ENCODE results near the gene RAP1GAP2.
"Not testable (repeated sequence)": the region's sequence is repeated elsewhere in the genome, so short reads cannot be mapped to it uniquely, and the experiment has no call there.

Gene RAP1GAP2

GRCh38 chr17:2888326-2888725 lies 92.1 kb downstream of the RAP1GAP2 start (continued):
- TF ChIP-seq HIC1 (tag by site-specific recombination; IDR thresholded peaks at IDR 0.05) (no peak), ZNF433 (tag by site-specific recombination; IDR thresholded peaks at IDR 0.05; ENCODE audit: low read depth) (no peak), ZNF157 (tag by site-specific recombination; IDR thresholded peaks at IDR 0.05) (no peak), ZNF341 (tag by site-specific recombination; IDR thresholded peaks at IDR 0.05; ENCODE audit: low read depth) (no peak), ZNF513 (tag by site-specific recombination; IDR thresholded peaks at IDR 0.05) (no peak)

- POLR2A ChIA-PET: interaction anchor here (0.7 kb wide), 1 partner anchor 12 kb away, joined by 5 read pairs; no protein-coding TSS in a partner anchor
- no peak overlapping the region for H3K27ac ChIP-seq (ENCODE audit: extremely low read depth, low read depth, low read length)
- H3K9me3 ChIP-seq (ENCODE audit: control insufficient read depth, insufficient read depth, low read depth, low read length): no peaks in the 10 kb centered on the region
- no peaks in the 10 kb centered on the region; the same call in 1 of the 2 replicates for H3K4me1 ChIP-seq (ENCODE audit: control insufficient read depth, insufficient read depth, low read length)
- no peaks in the 10 kb centered on the region for H3K36me3 ChIP-seq (ENCODE audit: control insufficient read depth in 2 of 2, insufficient read depth in 1 of 2, low read length in 2 of 2)
- CTCF ChIA-PET: interaction anchor here (2.6 kb wide), 1 partner anchor 41 kb away, joined by 9 read pairs; no protein-coding TSS in a partner anchor
- 0 out of 2 replicates have a peak, but pooled peaks have one; percentile 7 for TF ChIP-seq ZNF600 (tag by site-specific recombination; IDR thresholded peaks at IDR 0.05)
- TF ChIP-seq ZNF132 (tag by site-specific recombination; IDR thresholded peaks at IDR 0.05; ENCODE audit: borderline replicate concordance): no peak
- TF ChIP-seq ZNF362 (tag by site-specific recombination; IDR thresholded peaks at IDR 0.05): no peak
- no peak for TF ChIP-seq ZNF398 (tag by site-specific recombination; IDR thresholded peaks at IDR 0.05)
- TF ChIP-seq ZBTB21 (tag by site-specific recombination; IDR thresholded peaks at IDR 0.05): no peak
- TF ChIP-seq KLF7 (tag by site-specific recombination; IDR thresholded peaks at IDR 0.05; ENCODE audit: borderline replicate concordance): no peak
- no peak for TF ChIP-seq ZNF416 (tag by site-specific recombination; IDR thresholded peaks at IDR 0.05)
- TF ChIP-seq ZNF214 (tag by site-specific recombination; IDR thresholded peaks at IDR 0.05; ENCODE audit: borderline replicate concordance): no peak
- H3K4me3 ChIP-seq (ENCODE audit: low read depth, low read length): no peak overlapping the region
These were observed 93.0 kb downstream of the RAP1GAP2 start for GRCh38 chr17:2889256-2889655.

- POLR2A ChIA-PET; H3K9me3 ChIP-seq (ENCODE audit: control insufficient read depth, insufficient read depth, low read depth, low read length); H3K4me1 ChIP-seq (ENCODE audit: control insufficient read depth, insufficient read depth, low read length); H3K4me3 ChIP-seq (ENCODE audit: low read depth, low read length); H3K27ac ChIP-seq (ENCODE audit: extremely low read depth, low read depth, low read length); H3K36me3 ChIP-seq (ENCODE audit: control insufficient read depth in 2 of 2, insufficient read depth in 1 of 2, low read length in 2 of 2): not testable (repeated sequence)
- CTCF ChIA-PET: interaction anchor here (0.6 to 2.6 kb wide), 4 partner anchors 42 to 158 kb away, joined by 3 to 9 read pairs (median 4); no protein-coding TSS in a partner anchor
These were observed 94.5 kb downstream of the RAP1GAP2 start for GRCh38 chr17:2890778-2891177.
